Common myeloid progenitor, CD34-positive (primary cell): Measurements from ENCODE around the gene GAS6.

Experiments
- CTCF ChIA-PET: fragments of 350-600 bp; sonication (Branson Sonifier 250); formaldehyde crosslinking; loops from one replicate; lab custom pipeline; 2021; ENCODE audit warnings: antibody characterized with exemption; lab: Charles Lee
- POLR2A ChIA-PET: fragments of 350-600 bp; sonication (Branson Sonifier 250); formaldehyde crosslinking; loops from one replicate; lab custom pipeline; 2021; ENCODE audit warnings: antibody characterized with exemption; lab: Charles Lee
- DNase-seq, 3 donors: peaks; one replicate each; pipeline versions ENCODE4 v3.0.0 to v3.0.0-alpha.2; 2013
- H3K27ac ChIP-seq, 2 experiments: 1 replicate in 1 of 2; 2 replicates in 1 of 2; pipeline ENCODE4 v1.7.0; 2013; ENCODE audit warnings: inconsistent platforms in 2 of 2, low read length in 2 of 2, mild to moderate bottlenecking in 2 of 2, low read depth in 1 of 2, moderate library complexity in 1 of 2; ENCODE audit not compliant: severe bottlenecking in 2 of 2, insufficient read depth in 1 of 2, poor library complexity in 1 of 2
- H3K27me3 ChIP-seq, 5 experiments: replicated peaks in 2 of 5; 1 replicate in 3 of 5; 2 replicates in 2 of 5; pipeline versions ENCODE4 v1.6.1 to v1.7.0; 2013; ENCODE audit warnings: low read length in 4 of 5, mild to moderate bottlenecking in 2 of 5, moderate library complexity in 2 of 5, inconsistent platforms in 1 of 5; ENCODE audit not compliant: insufficient read depth in 5 of 5, control insufficient read depth in 4 of 5
- H3K36me3 ChIP-seq, 4 experiments: 1 replicate in 2 of 4; 2 replicates in 2 of 4; pipeline versions ENCODE4 v1.6.1 to v1.7.0; 2013; ENCODE audit warnings: low read length in 3 of 4, control low read depth in 1 of 4, mild to moderate bottlenecking in 1 of 4; ENCODE audit not compliant: control insufficient read depth in 4 of 4, insufficient read depth in 4 of 4
- H3K4me1 ChIP-seq, 4 experiments: 1 replicate in 3 of 4; 2 replicates in 1 of 4; pipeline versions ENCODE4 v1.6.1 to v1.7.1; 2013; ENCODE audit warnings: low read length in 3 of 4, mild to moderate bottlenecking in 3 of 4, control low read depth in 1 of 4, inconsistent platforms in 1 of 4, moderate library complexity in 1 of 4; ENCODE audit not compliant: control insufficient read depth in 4 of 4, insufficient read depth in 4 of 4; ENCODE audit errors: control extremely low read depth in 1 of 4
- H3K4me3 ChIP-seq, 7 experiments: 1 replicate in 4 of 7; 2 replicates in 3 of 7; pipeline versions ENCODE4 v1.5.1 to v1.7.0; 2013; ENCODE audit warnings: mild to moderate bottlenecking in 7 of 7, low read length in 6 of 7, moderate library complexity in 6 of 7, inconsistent platforms in 2 of 7, low read depth in 2 of 7, control low read depth in 1 of 7; ENCODE audit not compliant: insufficient read depth in 4 of 7, control insufficient read depth in 1 of 7; ENCODE audit errors: extremely low read depth in 1 of 7
- H3K9me3 ChIP-seq, 5 experiments: 1 replicate in 4 of 5; 2 replicates in 1 of 5; pipeline versions ENCODE4 v1.6.1 to v1.7.1; 2013; ENCODE audit warnings: low read length in 4 of 5, mild to moderate bottlenecking in 2 of 5, inconsistent platforms in 1 of 5, low read depth in 1 of 5, moderate library complexity in 1 of 5; ENCODE audit not compliant: control insufficient read depth in 4 of 5, insufficient read depth in 2 of 5; ENCODE audit errors: control extremely low read depth in 1 of 5
- WGBS: methylation state at CpG from one replicate; pipeline ENCODE4 v1.1.5; 2013; ENCODE audit not compliant: insufficient coverage; 5-methylcytosine and 5-hydroxymethylcytosine counted together

Gene GAS6

DNA sequence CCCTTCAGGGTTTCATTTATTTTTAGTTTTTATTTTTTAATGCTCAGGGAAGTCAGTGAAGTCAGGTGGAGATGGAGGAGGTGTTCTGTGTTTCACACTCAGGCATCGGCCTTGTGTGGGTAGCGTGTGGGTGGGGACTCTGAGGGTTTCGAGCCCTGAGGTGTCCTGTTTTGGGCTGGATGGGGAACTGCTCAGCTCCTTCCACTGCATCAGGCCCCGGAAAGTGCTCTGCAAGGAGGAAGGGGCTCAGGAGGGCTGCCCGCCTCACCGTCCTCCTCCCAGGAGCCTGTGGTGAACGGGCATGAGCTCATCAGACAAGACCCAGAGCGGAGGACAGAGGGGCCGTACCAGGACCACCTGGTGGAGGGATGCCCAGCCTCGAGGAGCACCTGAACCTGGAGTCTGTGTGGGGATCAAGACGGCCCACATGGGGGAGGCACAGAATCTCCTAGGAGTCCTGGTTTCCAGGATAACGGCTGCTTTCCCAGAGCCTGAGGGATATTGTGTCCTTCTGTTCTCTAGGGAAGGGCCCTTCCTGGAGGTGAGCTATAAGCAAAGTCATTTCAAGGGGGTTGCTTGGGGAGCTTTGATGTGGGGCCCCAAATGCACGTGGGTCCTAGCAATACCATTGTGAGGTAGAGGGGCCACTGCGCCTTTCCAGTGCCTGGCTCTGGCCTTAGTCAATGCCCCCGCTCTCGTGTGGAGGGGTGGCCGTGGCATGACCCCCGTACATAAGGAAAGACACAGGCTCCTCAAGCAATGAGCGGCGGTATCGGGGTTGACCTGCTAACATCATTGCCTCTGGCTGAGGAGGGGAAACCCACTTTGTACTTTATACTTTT, 13.5 kb upstream of the GAS6 start:
- WGBS: 93% methylated on average over 19 of the region's 21 CpGs
- Histone ChIP-seq H3K27ac (no peak overlapping the region), H3K9me3 (peaks cover 2 to 9% (median 5%) of the 10 kb centered on the region in 5 experiments), H3K4me1 (peaks cover 0 to 17% (median 9%) of the 10 kb centered on the region in 4 experiments), H3K4me3 (no peak overlapping the region), H3K36me3 (no peaks in the 10 kb centered on the region), H3K27me3 (peaks cover 2 to 4% (median 3%) of the 10 kb centered on the region in 5 experiments)
- DNase-seq: no peak
- POLR2A ChIA-PET: no interaction called here
- CTCF ChIA-PET: no interaction called here

DNA sequence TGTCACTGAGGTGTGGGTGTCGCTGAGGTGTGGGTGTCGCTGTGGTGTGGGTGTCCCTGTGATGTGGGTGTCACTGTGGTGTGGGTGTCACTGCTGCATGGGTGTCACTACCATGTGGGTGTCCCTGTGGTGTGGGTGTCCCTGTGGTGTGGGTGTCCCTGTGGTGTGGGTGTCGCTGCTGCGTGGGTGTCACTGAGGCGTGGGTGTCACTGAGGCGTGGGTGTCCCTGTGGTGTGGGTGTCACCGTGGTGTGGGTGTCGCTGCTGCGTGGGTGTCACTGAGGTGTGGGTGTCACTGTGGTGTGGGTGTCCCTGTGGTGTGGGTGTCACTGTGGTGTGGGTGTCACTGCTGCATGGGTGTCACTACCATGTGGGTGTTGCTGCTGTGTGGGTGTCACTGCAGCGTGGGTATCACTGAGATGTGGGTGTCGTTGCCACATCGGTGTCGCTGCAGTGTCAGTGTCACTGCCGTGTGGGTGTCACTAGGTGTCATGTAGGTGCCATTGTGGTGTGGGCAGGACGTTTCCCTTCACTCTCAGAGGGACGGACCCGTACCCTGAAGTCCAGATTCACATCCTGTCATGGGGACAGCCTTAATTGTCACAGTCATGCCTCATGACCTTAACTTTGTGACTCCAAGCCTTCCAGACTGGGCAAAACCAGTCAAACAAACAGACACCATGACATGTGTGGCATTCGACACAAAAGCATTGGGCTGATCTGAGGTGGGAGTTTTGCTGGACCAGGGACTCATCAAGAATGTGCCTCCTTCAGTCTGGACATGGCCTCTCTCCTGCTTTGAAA, 12.7 kb upstream of the GAS6 start:
- Histone ChIP-seq H3K27ac (no peak overlapping the region), H3K27me3 (peaks cover 1 to 4% (median 2%) of the 10 kb centered on the region in 5 experiments), H3K4me1 (peaks cover 0 to 9% (median 5%) of the 10 kb centered on the region in 4 experiments), H3K36me3 (no peaks in the 10 kb centered on the region), H3K4me3 (no peak overlapping the region), H3K9me3 (peaks cover 2 to 9% (median 5%) of the 10 kb centered on the region in 5 experiments)
- CTCF ChIA-PET: no interaction called here
- POLR2A ChIA-PET: no interaction called here
- DNase-seq: no peak
- 86% methylated on average over 7 of the region's 18 CpGs for WGBS

DNA sequence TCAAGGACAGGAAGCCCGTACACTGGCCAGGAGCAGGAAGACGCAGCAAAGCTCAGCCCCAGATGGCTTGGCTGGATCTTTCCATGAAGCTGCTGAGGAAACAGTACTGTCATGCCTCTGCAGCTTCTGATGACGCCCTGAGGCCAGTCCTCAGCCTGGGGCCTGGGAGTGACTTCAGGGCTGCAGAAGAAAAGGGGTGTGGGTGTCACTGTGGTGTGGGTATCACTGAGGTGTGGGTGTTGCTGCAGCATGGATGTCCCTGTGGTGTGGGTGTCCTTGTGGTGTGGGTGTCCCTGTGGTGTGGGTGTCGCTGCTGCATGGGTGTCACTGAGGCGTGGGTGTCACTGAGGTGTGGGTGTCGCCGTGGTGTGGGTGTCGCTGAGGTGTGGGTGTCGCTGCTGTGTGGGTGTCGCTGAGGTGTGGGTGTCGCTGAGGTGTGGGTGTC, 12.0 kb upstream of the GAS6 start:
- Histone ChIP-seq H3K4me3 (no peak overlapping the region), H3K4me1 (peaks cover 0 to 2% (median 0%) of the 10 kb centered on the region in 4 experiments), H3K27me3 (peaks cover 0 to 4% (median 2%) of the 10 kb centered on the region in 5 experiments), H3K36me3 (no peaks in the 10 kb centered on the region), H3K9me3 (peaks cover 2 to 9% (median 5%) of the 10 kb centered on the region in 5 experiments), H3K27ac (no peak overlapping the region)
- DNase-seq: no peak
- POLR2A ChIA-PET: no interaction called here
- 76% methylated on average over 8 of the region's 11 CpGs for WGBS
- CTCF ChIA-PET: no interaction called here

DNA sequence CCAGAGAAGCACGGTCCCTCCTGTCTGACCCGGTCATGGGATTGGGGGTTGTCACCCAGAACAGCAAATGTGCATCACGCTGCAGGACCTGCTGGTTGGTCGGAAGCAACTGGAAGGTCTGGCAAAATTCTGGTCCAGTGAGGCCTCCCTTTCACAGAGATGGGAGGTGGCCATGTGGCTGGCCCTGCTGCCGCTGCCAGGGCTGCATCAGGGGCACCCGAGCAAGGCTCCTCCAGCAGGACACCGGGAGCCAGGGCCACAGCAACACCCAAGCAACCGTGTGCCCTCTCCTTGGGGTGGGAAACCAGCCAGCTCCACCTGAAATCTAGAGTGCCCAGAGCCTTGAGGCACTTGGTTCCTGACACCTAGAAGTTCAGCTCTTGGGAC, 11.5 kb upstream of the GAS6 start:
- ChIA-PET POLR2A (no interaction called here), CTCF (no interaction called here)
- Histone ChIP-seq H3K27ac (no peak overlapping the region), H3K4me3 (no peak overlapping the region), H3K27me3 (peaks cover 0 to 4% (median 2%) of the 10 kb centered on the region in 5 experiments), H3K4me1 (no peaks in the 10 kb centered on the region), H3K36me3 (no peaks in the 10 kb centered on the region), H3K9me3 (peaks cover 2 to 9% (median 5%) of the 10 kb centered on the region in 5 experiments)
- DNase-seq: no peak
- 99% methylated on average over 8 of the region's 8 CpGs for WGBS

DNA sequence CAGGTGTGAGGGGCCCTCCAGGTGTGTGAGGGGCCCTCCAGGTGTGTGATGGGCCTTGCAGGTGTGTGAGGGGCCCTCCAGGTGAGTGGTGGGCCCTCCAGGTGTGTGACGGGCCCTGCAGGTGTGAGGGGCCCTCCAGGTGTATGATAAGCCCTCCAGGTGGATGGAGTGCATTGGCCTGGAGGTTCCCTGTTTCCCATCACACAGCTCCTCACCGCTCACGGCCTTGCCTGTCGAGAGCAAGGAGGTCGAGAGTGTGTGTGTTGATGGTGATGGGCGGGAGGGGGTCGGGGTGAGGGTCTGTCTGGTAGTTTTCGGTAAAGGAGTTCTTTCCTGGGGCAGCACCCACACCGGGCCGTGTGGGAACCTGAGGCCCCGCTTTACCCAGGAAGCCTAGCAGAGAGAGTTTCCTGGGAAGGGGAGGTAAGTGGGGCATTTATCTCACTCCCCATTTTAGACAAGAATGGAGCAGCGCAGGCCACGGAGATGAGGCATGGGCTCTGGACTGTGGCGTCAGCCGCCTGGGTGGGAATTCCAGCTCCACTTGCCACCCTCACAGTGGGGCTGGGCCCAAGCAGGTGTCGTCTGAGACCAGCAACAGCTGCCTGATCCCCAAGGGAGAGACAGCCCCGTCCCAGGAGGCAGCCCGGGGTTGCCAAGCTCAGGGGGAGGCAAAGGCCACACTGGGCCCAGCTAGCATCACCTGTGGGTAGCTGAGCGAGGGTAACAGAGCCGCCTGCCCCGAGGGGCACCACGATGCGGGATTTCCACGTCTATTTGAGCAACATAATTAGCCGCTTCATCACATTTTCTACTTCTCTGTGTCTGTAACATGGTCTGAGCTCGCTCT, 10.9 kb upstream of the GAS6 start:
- no peak for DNase-seq
- H3K27me3 ChIP-seq: peaks cover 0 to 4% (median 2%) of the 10 kb centered on the region in 5 experiments
- no peak overlapping the region for H3K4me3 ChIP-seq
- H3K36me3 ChIP-seq: no peaks in the 10 kb centered on the region
- no peaks in the 10 kb centered on the region for H3K4me1 ChIP-seq
- H3K27ac ChIP-seq: no peak overlapping the region
- WGBS: 91% methylated on average over 17 of the region's 26 CpGs
- H3K9me3 ChIP-seq: peaks cover 2 to 9% (median 5%) of the 10 kb centered on the region in 5 experiments
- ChIA-PET CTCF (no interaction called here), POLR2A (no interaction called here)

DNA sequence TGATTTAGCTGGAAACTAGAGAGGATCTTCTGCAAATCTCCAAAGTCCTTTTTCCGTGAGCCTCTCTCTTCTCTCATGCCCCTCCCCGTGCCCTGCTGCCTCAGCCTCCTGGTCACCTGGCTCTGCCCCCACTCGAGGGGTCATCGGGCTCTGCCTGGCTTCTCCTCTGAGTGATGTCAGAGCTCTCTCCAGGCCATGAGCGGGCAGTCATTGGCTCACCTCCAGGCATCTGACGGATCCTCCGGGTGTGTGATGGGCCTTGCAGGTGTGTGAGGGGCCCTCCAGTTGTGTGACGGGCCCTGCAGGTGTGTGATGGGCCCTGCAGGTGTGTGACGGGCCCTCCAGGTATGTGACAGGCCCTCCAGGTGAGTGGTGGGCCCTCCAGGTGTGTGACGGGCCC, 10.3 kb upstream of the GAS6 start:
- Histone ChIP-seq H3K27me3 (peaks cover 0 to 4% (median 2%) of the 10 kb centered on the region in 5 experiments), H3K4me1 (no peaks in the 10 kb centered on the region), H3K9me3 (peaks cover 2 to 9% (median 5%) of the 10 kb centered on the region in 5 experiments), H3K36me3 (no peaks in the 10 kb centered on the region), H3K27ac (no peak overlapping the region), H3K4me3 (no peak overlapping the region)
- WGBS: 96% methylated on average over 9 of the region's 10 CpGs
- ChIA-PET CTCF (no interaction called here), POLR2A (no interaction called here)
- DNase-seq: no peak
